HepG2 (cell line): ENCODE measurements around the gene ADGRG6. TPM values are rescaled to one million over a fixed set of nuclear protein-coding genes. Genes with fewer than 3 reads are reported as not detected.

Source experiments
- ATAC-seq: fragments of 200-7000 bp; cut with Tn5 transposase; 3 replicates; pipeline ENCODE4 v1.9.1; 2020; ENCODE audit warnings: mild to moderate bottlenecking, moderate library complexity
- BruUV-seq: library from RNA; stranded (reverse); fragments of 400-500 nt; replicated peaks from 2 replicates; lab custom pipeline; 2021; lab: Mats Ljungman, UMichigan
- CTCF ChIA-PET: fragments of 300-600 bp; formaldehyde crosslinking; extraction: SDS; loops from one replicate; lab custom pipeline; 2021; ENCODE audit warnings: low total read pairs, inconsistent platforms, low intra/inter-chr PET ratio; lab: Yijun Ruan, JAX
- POLR2A ChIA-PET: fragments of 350-600 bp; sonication (Branson Sonifier 250); formaldehyde crosslinking; loops from one replicate; lab custom pipeline; 2020; ENCODE audit warnings: antibody characterized with exemption, inconsistent platforms; lab: Yijun Ruan, JAX
- DNase-seq: peaks from one replicate; pipeline ENCODE4 v3.0.0-alpha.2; 2015; ENCODE audit warnings: low spot score
- FAIRE-seq: peaks from 3 replicates; lab custom pipeline; 2011; peaks lifted over from hg19 to GRCh38; lab: Jason Lieb, UNC
- H2AFZ ChIP-seq: one replicate; pipeline ENCODE4 v1.6.1; 2011; ENCODE audit warnings: low read length, inconsistent platforms
- H3K27ac ChIP-seq: fragments of 300-600 bp; 3 replicates; pipeline ENCODE4 v1.8.0; 2011; ENCODE audit warnings: mixed run types, mild to moderate bottlenecking, mixed read lengths, low read length, inconsistent platforms; ENCODE audit not compliant: insufficient read depth; ENCODE audit errors: extremely low read length
- H3K27me3 ChIP-seq, 2 experiments: fragments of 200-600 bp in 1 of 2; 2 replicates in 1 of 2; 3 replicates in 1 of 2; pipeline versions ENCODE4 v1.6.0 to v1.8.0; 2011; ENCODE audit warnings: low read length in 2 of 2, mild to moderate bottlenecking in 2 of 2, moderate library complexity in 2 of 2, inconsistent platforms in 1 of 2; ENCODE audit not compliant: insufficient read depth in 2 of 2, control insufficient read depth in 1 of 2
- H3K36me3 ChIP-seq, 2 experiments: fragments of 200-600 bp in 1 of 2; replicated peaks in 1 of 2; 2 replicates in 1 of 2; 3 replicates in 1 of 2; pipeline versions ENCODE4 v1.5.1 to v1.8.0; 2011; ENCODE audit warnings: low read length in 2 of 2, inconsistent platforms in 1 of 2; ENCODE audit not compliant: insufficient read depth in 2 of 2, control insufficient read depth in 1 of 2
- H3K4me1 ChIP-seq: 2 replicates; pipeline ENCODE4 v1.5.1; 2012; ENCODE audit warnings: low read length, inconsistent platforms; ENCODE audit not compliant: insufficient read depth
- H3K4me2 ChIP-seq: 2 replicates; pipeline ENCODE4 v1.6.0; 2011; ENCODE audit warnings: low read depth, low read length, inconsistent platforms
- H3K4me3 ChIP-seq, 3 experiments: fragments of 200-600 bp in 1 of 3; sonication (generic), shearing (Covaris generic) in 1 of 3; replicated peaks in 1 of 3; 2 replicates each; pipeline ENCODE4 v1.5.1; 2011 to 2016; ENCODE audit warnings: low read length in 3 of 3, inconsistent platforms in 2 of 3, low read depth in 2 of 3, mild to moderate bottlenecking in 2 of 3, control low read depth in 1 of 3, mixed read lengths in 1 of 3; ENCODE audit not compliant: insufficient read depth in 1 of 3
- H3K79me2 ChIP-seq: one replicate; pipeline ENCODE4 v1.6.1; 2011; ENCODE audit warnings: low read length, inconsistent platforms; ENCODE audit not compliant: insufficient read depth
- H3K9ac ChIP-seq: 2 replicates; pipeline ENCODE4 v1.6.0; 2011; ENCODE audit warnings: mild to moderate bottlenecking, low read depth, low read length, inconsistent platforms; ENCODE audit not compliant: insufficient read depth
- H3K9me3 ChIP-seq: 2 replicates; pipeline ENCODE4 v1.5.1; 2012; ENCODE audit warnings: mild to moderate bottlenecking, low read length
- H4K20me1 ChIP-seq: 2 replicates; pipeline ENCODE4 v1.6.0; 2011; ENCODE audit warnings: inconsistent platforms, mild to moderate bottlenecking, low read length, moderate library complexity; ENCODE audit not compliant: insufficient read depth
- ARID5B ChIP-seq: IDR thresholded peaks from 2 replicates; pipeline ENCODE4 v1.4.0; 2020; ENCODE audit warnings: mild to moderate bottlenecking, missing genetic modification reagents
- CTCF ChIP-seq: sonication (generic); formaldehyde crosslinking; IDR thresholded peaks from 2 replicates; pipeline ENCODE4 v1.5.0; 2020; ENCODE audit warnings: mild to moderate bottlenecking, missing genetic modification reagents, moderate library complexity
- ESRRA ChIP-seq: sonication (generic); formaldehyde crosslinking; IDR thresholded peaks from 2 replicates; pipeline ENCODE4 v1.5.1; 2020; ENCODE audit warnings: mild to moderate bottlenecking, low read depth, missing genetic modification reagents
- MIXL1 ChIP-seq: IDR thresholded peaks from 2 replicates; pipeline ENCODE4 v1.6.1; 2016
- MTF2 ChIP-seq: sonication (generic); formaldehyde crosslinking; IDR thresholded peaks from 2 replicates; pipeline ENCODE4 v1.5.0; 2020; ENCODE audit warnings: missing genetic modification reagents, borderline replicate concordance
- MXD1 ChIP-seq: sonication (generic); formaldehyde crosslinking; IDR thresholded peaks from 2 replicates; pipeline ENCODE4 v1.4.0; 2020; ENCODE audit warnings: mild to moderate bottlenecking, missing genetic modification reagents
- RAD21 ChIP-seq: fragments of 450-650 bp; formaldehyde crosslinking; IDR thresholded peaks from 2 replicates; pipeline ENCODE4 v1.5.0; 2020; ENCODE audit warnings: mild to moderate bottlenecking
- SMC3 ChIP-seq: IDR thresholded peaks from 2 replicates; pipeline ENCODE4 v1.6.1; 2011; ENCODE audit warnings: low read length, improper control_type of control experiment
- SRF ChIP-seq: IDR thresholded peaks from 2 replicates; pipeline ENCODE4 v1.6.1; 2011; ENCODE audit warnings: mild to moderate bottlenecking, low read depth, low read length, moderate library complexity
- TAF1 ChIP-seq: sonication (generic); formaldehyde crosslinking; IDR thresholded peaks from 2 replicates; pipeline ENCODE4 v1.4.0; 2020; ENCODE audit warnings: missing genetic modification reagents
- ZMYM2 ChIP-seq: sonication (generic); formaldehyde crosslinking; IDR thresholded peaks from 2 replicates; pipeline ENCODE4 v1.8.0; 2022; ENCODE audit warnings: mild to moderate bottlenecking, missing genetic modification reagents
- ZNF136 ChIP-seq: sonication (generic); formaldehyde crosslinking; IDR thresholded peaks from 2 replicates; pipeline ENCODE4 v1.8.1; 2022; ENCODE audit warnings: low read depth, mild to moderate bottlenecking, moderate library complexity, missing genetic modification reagents
- ZNF24 ChIP-seq: fragments of 450-650 bp; IDR thresholded peaks from 2 replicates; pipeline ENCODE4 v1.6.1; 2017; ENCODE audit warnings: antibody characterized with exemption, mild to moderate bottlenecking
- ZNF672 ChIP-seq: sonication (generic); formaldehyde crosslinking; IDR thresholded peaks from 2 replicates; pipeline ENCODE4 v1.8.1; 2022; ENCODE audit warnings: missing genetic modification reagents
- ZNF784 ChIP-seq: sonication (generic); formaldehyde crosslinking; IDR thresholded peaks from 2 replicates; pipeline ENCODE4 v1.5.1; 2020; ENCODE audit warnings: missing genetic modification reagents, mild to moderate bottlenecking, borderline replicate concordance
- WGBS: methylation state at CpG from one replicate; pipeline ENCODE4 v1.1.6; 2017; ENCODE audit warnings: low lambda C conversion rate; 5-methylcytosine and 5-hydroxymethylcytosine counted together
- in situ Hi-C: cut with HindIII; loops from 2 replicates; pipeline ENCODE4 v1.10.0; 2017; ENCODE audit warnings: low pct_unique_long_range_greater_than_20kb; ENCODE audit not compliant: extremely low pct_ligation_motif_present
- intact Hi-C: fragments of 100-400 bp; cut with micrococcal nuclease; formaldehyde crosslinking; loops from one replicate; pipeline ENCODE4 v1.10.0; 2022; ENCODE audit not compliant: unreplicated experiment
- polyA plus RNA-seq, 8 experiments: library from polyadenylated mRNA; depleted of rRNA in 3 of 8; stranded (reverse) in 7 of 8; unstranded in 1 of 8; fragments of >200 nt; fragmentation: Illumina TruSeq in 4 of 8; extraction: Trizol in 4 of 8; gene quantifications; 2 replicates each; pipeline versions ENCODE4 v1.2.1 to v1.2.3, GENCODE V29; 2011 to 2016; ENCODE audit warnings: low read depth in 4 of 8, missing spikeins in 1 of 8, mixed read lengths in 1 of 8; ENCODE audit not compliant: insufficient read depth in 1 of 8
- total RNA-seq, 5 experiments: library from RNA; depleted of rRNA; stranded (reverse); fragments of >200 nt; fragmentation: Illumina TruSeq; extraction: Trizol; gene quantifications; 2 replicates each; pipeline ENCODE4 v1.2.3, GENCODE V29; 2016; ENCODE audit warnings: low read depth in 1 of 5

ADGRG6 gene
- total and polyA plus RNA-seq, 2 of the 13 experiments (the other 11 are each of a cell fraction or from before 2014, with no cell fraction given): 129 to 249 TPM

GRCh38 chr6:142474531-142475289, 172.9 kb downstream of the ADGRG6 start:
- H3K4me1 ChIP-seq: no peaks in the 10 kb centered on the region
- H3K36me3 ChIP-seq: no peaks in the 10 kb centered on the region
- H3K9ac ChIP-seq: peak overlapping the region; percentile 27; the same call in 1 of the 2 replicates
- ChIA-PET CTCF (interaction anchor here (1.2 to 1.5 kb wide), 4 partner anchors 63 to 242 kb away, joined by 4 to 9 read pairs (median 6); no protein-coding TSS in a partner anchor), POLR2A (no interaction called here)
- peak; percentile 63 for DNase-seq
- ATAC-seq: peak; percentile 93
- intact Hi-C loops (loop anchor here (1.0 to 10.0 kb wide), 4 partner anchors 64 to 950 kb away; no protein-coding TSS in a partner anchor), in situ Hi-C loops (no loop called here)
- H2AFZ ChIP-seq: no peak overlapping the region
- H3K27ac ChIP-seq: no peak overlapping the region
- H4K20me1 ChIP-seq: no peaks in the 10 kb centered on the region
- H3K27me3 ChIP-seq: no peaks in the 10 kb centered on the region; a peak in 1 of 5 replicates
- FAIRE-seq: peak; percentile 70
- no TSS peak for BruUV-seq
- H3K4me3 ChIP-seq: peak overlapping the region in 2 of 3 experiments; percentile 8 to 26; a peak in 1 of 6 replicates
- H3K79me2 ChIP-seq: no peaks in the 10 kb centered on the region
- peak overlapping the region; percentile 45 for H3K4me2 ChIP-seq
- under 1% methylated on average over 13 of the region's 13 CpGs for WGBS
- no peaks in the 10 kb centered on the region for H3K9me3 ChIP-seq
- TF ChIP-seq ZNF24 (0 out of 2 replicates have a peak, but pooled peaks have one; percentile 17), ZNF136 (CRISPR knock-in tag) (0 out of 2 replicates have a peak, but pooled peaks have one; percentile 41), ESRRA (no peak), ZNF784 (CRISPR knock-in tag) (no peak), MXD1 (no peak), ZNF672 (no peak), ZMYM2 (CRISPR knock-in tag) (no peak), SRF (no peak), ARID5B (CRISPR knock-in tag) (0 out of 2 replicates have a peak, but pooled peaks have one; percentile 9), MIXL1 (CRISPR knock-in tag) (peak; percentile 83), TAF1 (CRISPR knock-in tag) (no peak), RAD21 (CRISPR knock-in tag) (peak; percentile 76), CTCF (peak; percentile 80), SMC3 (peak; percentile 25; the same call in 1 of the 2 replicates), MTF2 (CRISPR knock-in tag) (peak; percentile 59; the same call in 1 of the 2 replicates)
